ENCODE measurements around the gene ATG16L1. TPM values are rescaled to one million over a fixed set of nuclear protein-coding genes. Genes with fewer than 3 reads are reported as not detected.

Gene ATG16L1
- total RNA-seq, 1 donor: 29.3 TPM

- Histone ChIP-seq H3K79me2 (ENCODE audit: insufficient read depth, low read length) (peaks cover 9% of the 10 kb centered on the region), H3K4me3 (ENCODE audit: insufficient read depth, low read length) (no peak overlapping the region), H3K27ac (ENCODE audit: low read depth, low read length) (no peak overlapping the region), H3K36me3 (ENCODE audit: insufficient read depth, low read length) (peaks cover 83% of the 10 kb centered on the region), H3K4me1 (ENCODE audit: insufficient read depth, low read length) (no peaks in the 10 kb centered on the region), H3K27me3 (ENCODE audit: insufficient read depth, low read length) (no peaks in the 10 kb centered on the region), H4K20me1 (ENCODE audit: insufficient read depth, low read length) (peaks cover 10% of the 10 kb centered on the region), H3K9me3 (ENCODE audit: low read depth, low read length) (no peaks in the 10 kb centered on the region), H3K4me2 (ENCODE audit: insufficient read depth, low read length) (no peak overlapping the region), H2AFZ (ENCODE audit: low read length) (no peak overlapping the region)
- TF ChIP-seq, protein P1, sequence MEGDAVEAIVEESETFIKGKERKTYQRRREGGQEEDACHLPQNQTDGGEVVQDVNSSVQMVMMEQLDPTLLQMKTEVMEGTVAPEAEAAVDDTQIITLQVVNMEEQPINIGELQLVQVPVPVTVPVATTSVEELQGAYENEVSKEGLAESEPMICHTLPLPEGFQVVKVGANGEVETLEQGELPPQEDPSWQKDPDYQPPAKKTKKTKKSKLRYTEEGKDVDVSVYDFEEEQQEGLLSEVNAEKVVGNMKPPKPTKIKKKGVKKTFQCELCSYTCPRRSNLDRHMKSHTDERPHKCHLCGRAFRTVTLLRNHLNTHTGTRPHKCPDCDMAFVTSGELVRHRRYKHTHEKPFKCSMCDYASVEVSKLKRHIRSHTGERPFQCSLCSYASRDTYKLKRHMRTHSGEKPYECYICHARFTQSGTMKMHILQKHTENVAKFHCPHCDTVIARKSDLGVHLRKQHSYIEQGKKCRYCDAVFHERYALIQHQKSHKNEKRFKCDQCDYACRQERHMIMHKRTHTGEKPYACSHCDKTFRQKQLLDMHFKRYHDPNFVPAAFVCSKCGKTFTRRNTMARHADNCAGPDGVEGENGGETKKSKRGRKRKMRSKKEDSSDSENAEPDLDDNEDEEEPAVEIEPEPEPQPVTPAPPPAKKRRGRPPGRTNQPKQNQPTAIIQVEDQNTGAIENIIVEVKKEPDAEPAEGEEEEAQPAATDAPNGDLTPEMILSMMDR (IDR thresholded peaks at IDR 0.05; ENCODE audit: extremely low read depth, low read depth, low read length): no peak
- DNase-seq (ENCODE audit: insufficient read length, low spot score, missing footprints): no peak
Observed at GRCh38 chr2:233265899-233266431, 14.5 kb downstream of the ATG16L1 start.

GRCh38 chr2:233266481-233266880, 15.0 kb downstream of the ATG16L1 start:
- Histone ChIP-seq H3K27me3 (ENCODE audit: insufficient read depth, low read length) (no peaks in the 10 kb centered on the region), H3K36me3 (ENCODE audit: insufficient read depth, low read length) (peaks cover 82% of the 10 kb centered on the region), H3K79me2 (ENCODE audit: insufficient read depth, low read length) (peaks cover 5% of the 10 kb centered on the region), H3K4me1 (ENCODE audit: insufficient read depth, low read length) (no peaks in the 10 kb centered on the region), H3K9me3 (ENCODE audit: low read depth, low read length) (no peaks in the 10 kb centered on the region), H3K27ac (ENCODE audit: low read depth, low read length) (no peak overlapping the region), H3K4me3 (ENCODE audit: insufficient read depth, low read length) (no peak overlapping the region), H2AFZ (ENCODE audit: low read length) (no peak overlapping the region), H3K4me2 (ENCODE audit: insufficient read depth, low read length) (no peak overlapping the region), H4K20me1 (ENCODE audit: insufficient read depth, low read length) (peaks cover 10% of the 10 kb centered on the region)
- DNase-seq (ENCODE audit: insufficient read length, low spot score, missing footprints): no peak
- TF ChIP-seq, protein P1 (IDR thresholded peaks at IDR 0.05; ENCODE audit: extremely low read depth, low read depth, low read length): no peak

DNA sequence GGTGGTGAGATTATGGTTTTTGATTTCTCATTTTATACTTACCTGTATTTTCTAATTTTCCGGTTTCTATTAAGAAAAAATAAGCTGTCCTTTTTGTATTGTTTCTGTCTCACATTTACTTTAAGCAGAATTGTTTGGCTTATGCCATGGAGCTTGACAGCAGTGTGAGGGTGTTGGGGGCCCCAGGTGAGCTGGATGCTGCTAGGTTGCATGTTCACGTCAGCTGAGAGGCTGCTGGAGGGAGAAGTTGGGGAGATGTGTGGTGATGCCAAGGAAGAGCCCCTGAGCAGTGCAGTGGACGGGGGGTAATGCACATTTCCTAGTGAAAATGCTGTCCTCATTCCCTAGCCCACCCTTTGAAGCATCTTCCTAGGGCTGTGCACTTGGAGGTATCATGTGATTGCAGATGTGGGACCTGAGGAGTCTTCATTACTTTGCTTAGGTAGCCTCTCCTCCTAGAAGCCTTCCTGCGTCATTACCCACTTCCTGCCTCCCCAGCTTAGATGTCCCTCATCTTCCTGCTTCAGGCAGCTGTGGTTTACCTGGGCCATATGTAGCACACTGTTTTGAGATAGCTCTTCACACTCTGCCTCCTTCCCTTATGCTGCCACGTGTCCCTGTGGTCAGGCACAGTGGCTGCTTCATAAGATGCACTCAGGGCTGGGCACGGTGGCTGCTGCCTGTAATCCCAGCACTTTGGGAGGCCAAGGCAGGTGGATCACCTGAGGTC, 16.2 kb downstream of the ATG16L1 start:
- TF ChIP-seq, protein P1 (IDR thresholded peaks at IDR 0.05; ENCODE audit: extremely low read depth, low read depth, low read length): no peak
- Histone ChIP-seq H3K36me3 (ENCODE audit: insufficient read depth, low read length) (peaks cover 83% of the 10 kb centered on the region), H3K4me3 (ENCODE audit: insufficient read depth, low read length) (no peak overlapping the region), H3K79me2 (ENCODE audit: insufficient read depth, low read length) (no peaks in the 10 kb centered on the region), H3K4me2 (ENCODE audit: insufficient read depth, low read length) (no peak overlapping the region), H2AFZ (ENCODE audit: low read length) (no peak overlapping the region), H4K20me1 (ENCODE audit: insufficient read depth, low read length) (peaks cover 5% of the 10 kb centered on the region), H3K27me3 (ENCODE audit: insufficient read depth, low read length) (no peaks in the 10 kb centered on the region), H3K4me1 (ENCODE audit: insufficient read depth, low read length) (no peaks in the 10 kb centered on the region), H3K27ac (ENCODE audit: low read depth, low read length) (no peak overlapping the region), H3K9me3 (ENCODE audit: low read depth, low read length) (no peaks in the 10 kb centered on the region)
- no peak for DNase-seq (ENCODE audit: insufficient read length, low spot score, missing footprints)

DNA sequence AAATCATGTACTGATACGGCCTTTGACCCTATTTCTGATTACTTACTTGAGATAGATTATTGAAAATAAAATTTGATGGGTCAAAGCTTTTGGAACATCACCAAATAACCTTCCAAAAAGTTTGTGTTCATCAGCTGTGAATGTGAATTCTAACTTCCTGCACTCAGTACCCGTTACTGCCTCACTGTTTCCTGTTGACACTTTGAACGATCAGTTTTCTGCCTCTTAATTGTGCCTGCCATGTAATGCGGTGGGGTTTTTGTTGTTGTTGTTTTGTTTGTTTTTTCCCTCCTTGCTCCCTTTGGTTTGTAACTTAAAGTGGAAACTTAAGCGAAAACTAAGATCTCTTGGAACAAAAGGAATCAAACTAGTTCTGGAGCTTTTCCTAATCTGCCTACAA, 18.9 kb downstream of the ATG16L1 start:
- Histone ChIP-seq H2AFZ (ENCODE audit: low read length) (no peak overlapping the region), H3K79me2 (ENCODE audit: insufficient read depth, low read length) (no peaks in the 10 kb centered on the region), H3K27ac (ENCODE audit: low read depth, low read length) (no peak overlapping the region), H3K4me1 (ENCODE audit: insufficient read depth, low read length) (no peaks in the 10 kb centered on the region), H3K27me3 (ENCODE audit: insufficient read depth, low read length) (no peaks in the 10 kb centered on the region), H3K9me3 (ENCODE audit: low read depth, low read length) (no peaks in the 10 kb centered on the region), H4K20me1 (ENCODE audit: insufficient read depth, low read length) (no peaks in the 10 kb centered on the region), H3K4me2 (ENCODE audit: insufficient read depth, low read length) (no peak overlapping the region), H3K36me3 (ENCODE audit: insufficient read depth, low read length) (peaks cover 85% of the 10 kb centered on the region), H3K4me3 (ENCODE audit: insufficient read depth, low read length) (no peak overlapping the region)
- DNase-seq (ENCODE audit: insufficient read length, low spot score, missing footprints): no peak
- TF ChIP-seq, protein P1 (IDR thresholded peaks at IDR 0.05; ENCODE audit: extremely low read depth, low read depth, low read length): no peak

Data from osteoblast (primary cell).